Thyroid gland (tissue), 4 donors: Measurements from ENCODE around the gene TOM1. TPM values are rescaled to one million over a fixed set of nuclear protein-coding genes. Genes with fewer than 3 reads are reported as not detected.

Experiments
- DNase-seq, 2 donors: peaks; one replicate each; pipeline ENCODE4 v3.0.0-alpha.2; 2019
- H3K27ac ChIP-seq, 3 donors: fragments of 200-600 bp; sonication (generic); 1 replicate in 2 of 3; 2 replicates in 1 of 3; pipeline ENCODE4 v1.5.1; 2016 to 2019; ENCODE audit warnings: mild to moderate bottlenecking in 1 of 3, moderate library complexity in 1 of 3
- H3K27me3 ChIP-seq: fragments of 200-600 bp; sonication (generic); one replicate; pipeline ENCODE4 v1.5.1; 2019
- H3K36me3 ChIP-seq, 2 donors: fragments of 200-600 bp; sonication (generic); one replicate each; pipeline ENCODE4 v1.5.1; 2016 to 2019
- H3K4me1 ChIP-seq, 2 donors: fragments of 200-600 bp; sonication (generic); one replicate each; pipeline ENCODE4 v1.5.1; 2017 to 2019
- H3K4me3 ChIP-seq, 3 donors: fragments of 200-600 bp; sonication (generic); replicated peaks in 1 of 3; 1 replicate in 2 of 3; 2 replicates in 1 of 3; pipeline ENCODE4 v1.5.1; 2016; ENCODE audit warnings: mild to moderate bottlenecking in 1 of 3
- H3K9me3 ChIP-seq: fragments of 200-600 bp; sonication (generic); one replicate; pipeline ENCODE4 v1.5.1; 2017
- POLR2A ChIP-seq, 2 donors: fragments of 450-650 bp; IDR thresholded peaks; one replicate each; pipeline ENCODE4 v1.6.1; 2017; ENCODE audit warnings: antibody characterized with exemption in 2 of 2, mild to moderate bottlenecking in 2 of 2, moderate library complexity in 1 of 2
- WGBS, 2 donors: methylation state at CpG; one replicate each; pipeline ENCODE4 v1.1.5; 2017; 5-methylcytosine and 5-hydroxymethylcytosine counted together
- intact Hi-C: fragments of 100-400 bp; cut with DNase I; formaldehyde crosslinking; loops from one replicate; pipeline ENCODE4 v1.15.1; 2023
- total RNA-seq, 4 donors: library from RNA; depleted of rRNA; stranded (reverse); fragments of >200 nt; gene quantifications; one replicate each; pipeline ENCODE4 v1.2.3, GENCODE V29; 2016
- TF ChIP-seq, protein P1 (sequence below), 6 experiments: fragments of 200-600 bp in 3 of 6; fragments of 450-650 bp in 3 of 6; sonication (generic) in 3 of 6; IDR thresholded peaks; one replicate each; pipeline ENCODE4 v1.5.1; 2016 to 2019; ENCODE audit warnings: antibody characterized with exemption in 6 of 6, mild to moderate bottlenecking in 2 of 6, inconsistent platforms in 1 of 6, moderate library complexity in 1 of 6

The TOM1 gene
- 10 to 100 TPM; 60.5 to 87.1 (median 79.9) TPM for total RNA-seq

DNA sequence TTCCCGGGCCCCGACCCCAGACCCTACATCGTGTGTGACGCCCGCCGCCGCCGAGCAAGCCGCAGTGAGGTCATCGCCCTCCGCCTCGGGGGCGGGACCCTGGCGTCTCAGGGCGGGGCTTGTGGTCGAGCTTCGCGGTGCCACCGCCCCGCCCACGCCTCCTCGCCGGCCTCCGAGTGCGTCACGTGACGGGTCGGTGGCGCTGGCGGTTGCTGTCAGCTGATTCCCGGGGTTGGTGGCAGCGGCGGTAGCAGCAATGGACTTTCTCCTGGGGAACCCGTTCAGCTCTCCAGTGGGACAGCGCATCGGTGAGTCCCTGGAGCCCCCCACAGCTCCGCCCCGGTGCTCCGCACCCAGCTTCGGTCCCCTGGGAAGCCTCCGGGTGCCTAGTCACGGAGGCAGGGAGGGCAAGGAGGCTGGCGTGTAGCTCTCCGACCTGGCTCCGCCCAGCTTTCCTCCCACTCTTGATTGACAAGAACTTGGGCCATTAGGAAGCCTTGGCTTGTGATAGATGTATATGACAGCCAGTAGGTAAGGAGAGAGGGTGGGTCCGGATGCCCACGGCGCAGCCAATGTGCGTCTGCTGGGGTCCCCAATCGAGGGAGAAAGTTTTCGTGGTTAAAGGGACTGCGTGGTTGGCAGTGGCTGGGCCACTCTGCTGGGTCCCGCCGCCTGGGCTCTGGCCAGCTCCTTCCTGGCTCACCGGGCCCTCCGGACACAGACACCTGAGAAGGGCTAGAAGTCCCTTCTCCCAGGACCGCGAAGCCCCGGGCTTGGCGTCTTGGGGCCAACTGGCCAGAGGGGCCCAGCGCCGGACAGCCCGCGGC lies at the start of gene TOM1:
Gene TOM1 (plus strand): TSS at position 222 of the 827 bp plus-strand sequence. CDS start 35 bp downstream, at position 257.
- Histone ChIP-seq H3K9me3 (no peaks in the 10 kb centered on the region), H3K4me3 (peak within 1 kb of the TSS; percentile 72 to 96 (median 84)), H3K27me3 (no peaks in the 10 kb centered on the region), H3K4me1 (peaks cover 19% of the 10 kb centered on the region in 2 donors), H3K36me3 (no peaks in the 10 kb centered on the region), H3K27ac (peak within 1 kb of the TSS; percentile 92 to 98 (median 95))
- 0% methylated on average over 11 to 12 of the region's 64 CpGs for WGBS, 2 donors
- intact Hi-C loops, result no loop called here
- DNase-seq, result peak; percentile 97 to 98
- TF ChIP-seq, protein P1, sequence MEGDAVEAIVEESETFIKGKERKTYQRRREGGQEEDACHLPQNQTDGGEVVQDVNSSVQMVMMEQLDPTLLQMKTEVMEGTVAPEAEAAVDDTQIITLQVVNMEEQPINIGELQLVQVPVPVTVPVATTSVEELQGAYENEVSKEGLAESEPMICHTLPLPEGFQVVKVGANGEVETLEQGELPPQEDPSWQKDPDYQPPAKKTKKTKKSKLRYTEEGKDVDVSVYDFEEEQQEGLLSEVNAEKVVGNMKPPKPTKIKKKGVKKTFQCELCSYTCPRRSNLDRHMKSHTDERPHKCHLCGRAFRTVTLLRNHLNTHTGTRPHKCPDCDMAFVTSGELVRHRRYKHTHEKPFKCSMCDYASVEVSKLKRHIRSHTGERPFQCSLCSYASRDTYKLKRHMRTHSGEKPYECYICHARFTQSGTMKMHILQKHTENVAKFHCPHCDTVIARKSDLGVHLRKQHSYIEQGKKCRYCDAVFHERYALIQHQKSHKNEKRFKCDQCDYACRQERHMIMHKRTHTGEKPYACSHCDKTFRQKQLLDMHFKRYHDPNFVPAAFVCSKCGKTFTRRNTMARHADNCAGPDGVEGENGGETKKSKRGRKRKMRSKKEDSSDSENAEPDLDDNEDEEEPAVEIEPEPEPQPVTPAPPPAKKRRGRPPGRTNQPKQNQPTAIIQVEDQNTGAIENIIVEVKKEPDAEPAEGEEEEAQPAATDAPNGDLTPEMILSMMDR (IDR thresholded peaks at IDR 0.05), result peak in 1 of 6 experiments; percentile 11
- TF ChIP-seq POLR2A (IDR thresholded peaks at IDR 0.05), result peak; percentile 22 to 93

DNA sequence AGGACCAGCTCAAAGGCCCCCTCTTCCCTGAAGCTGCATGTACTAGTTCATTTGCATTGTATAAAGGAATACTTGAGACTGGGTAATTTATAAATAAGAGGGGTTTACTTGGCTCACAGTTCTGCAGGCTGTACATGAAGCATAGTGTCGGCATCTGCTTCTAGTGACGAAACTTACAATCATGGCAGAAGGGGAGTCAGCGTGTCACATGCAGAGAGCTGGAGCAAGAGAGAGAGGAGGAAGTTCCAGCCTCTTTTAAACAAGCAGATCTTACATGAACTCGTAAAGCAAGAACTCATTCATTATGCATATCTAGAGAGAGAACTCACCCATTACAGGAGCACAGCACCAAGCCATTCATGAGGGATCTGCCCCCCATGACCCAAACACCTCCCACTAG lies 49.5 kb upstream of the TOM1 start:
- no peaks in the 10 kb centered on the region for H3K9me3 ChIP-seq
- 71 to 80% methylated on average over 4 of the region's 4 CpGs for whole genome bisulfite sequencing, 2 donors
- DNase-seq, result no peak
- no peaks in the 10 kb centered on the region for H3K4me1 ChIP-seq
- no peak overlapping the region for H3K4me3 ChIP-seq
- no peaks in the 10 kb centered on the region for H3K36me3 ChIP-seq
- intact Hi-C loops, result no loop called here
- no peak for TF ChIP-seq POLR2A (IDR thresholded peaks at IDR 0.05)
- TF ChIP-seq, protein P1 (IDR thresholded peaks at IDR 0.05), result no peak
- no peaks in the 10 kb centered on the region for H3K27me3 ChIP-seq
- no peak overlapping the region for H3K27ac ChIP-seq

DNA sequence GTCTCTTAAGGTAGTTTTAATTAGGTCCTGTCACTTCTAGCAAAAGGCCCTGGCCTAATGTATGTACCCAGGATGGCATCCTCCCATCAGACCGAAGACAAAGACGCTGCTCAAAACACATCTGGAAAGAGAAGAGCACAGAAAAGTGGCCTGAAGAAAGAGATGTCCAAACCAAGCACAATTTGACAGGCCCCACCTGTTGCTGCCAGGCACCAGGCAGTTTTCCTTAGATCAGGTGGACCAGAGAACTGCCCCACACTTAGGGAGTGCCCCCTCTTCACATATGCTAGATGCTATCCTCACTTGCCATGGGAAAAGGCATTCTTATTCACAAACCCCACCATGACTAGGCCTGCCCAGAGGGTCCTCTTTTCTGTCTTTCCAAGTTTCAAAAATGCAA lies 45.7 kb upstream of the TOM1 start:
- no peak overlapping the region for H3K27ac ChIP-seq
- peaks cover 0 to 8% of the 10 kb centered on the region in 2 donors for H3K4me1 ChIP-seq
- H3K4me3 ChIP-seq, result no peak overlapping the region
- no peak for DNase-seq
- WGBS, 2 donors, result 84 to 91% methylated on average over 2 of the region's 2 CpGs
- no peaks in the 10 kb centered on the region for H3K36me3 ChIP-seq
- no peak for TF ChIP-seq POLR2A (IDR thresholded peaks at IDR 0.05)
- TF ChIP-seq, protein P1 (IDR thresholded peaks at IDR 0.05), result no peak
- intact Hi-C loops, result no loop called here
- H3K27me3 ChIP-seq, result no peaks in the 10 kb centered on the region
- H3K9me3 ChIP-seq, result no peaks in the 10 kb centered on the region

DNA sequence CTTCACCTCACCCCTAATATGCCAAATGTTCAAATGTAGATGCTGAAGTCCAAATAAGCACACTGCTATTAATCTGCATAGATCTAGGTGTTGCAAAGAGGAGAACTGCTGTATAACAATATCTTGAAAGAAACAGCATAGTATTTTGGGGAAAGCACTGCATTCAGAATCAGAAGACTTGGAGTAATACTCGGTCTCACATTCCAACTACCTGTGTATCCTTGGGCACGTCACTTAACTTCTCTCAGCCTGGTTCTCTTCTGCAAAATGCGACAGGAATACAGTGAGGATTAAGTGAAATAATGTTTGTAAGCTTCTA lies 42.7 kb upstream of the TOM1 start:
- peak overlapping the region in 2 of 3 donors; percentile 92 to 99 for H3K27ac ChIP-seq
- intact Hi-C loops, result no loop called here
- H3K27me3 ChIP-seq, result no peaks in the 10 kb centered on the region
- TF ChIP-seq, protein P1 (IDR thresholded peaks at IDR 0.05), result no peak
- no peak for TF ChIP-seq POLR2A (IDR thresholded peaks at IDR 0.05)
- WGBS, 2 donors, result 3 to 7% methylated on average over 3 of the region's 3 CpGs
- no peak for DNase-seq
- peak overlapping the region in 2 of 3 donors; percentile 71 to 83 for H3K4me3 ChIP-seq
- no peaks in the 10 kb centered on the region for H3K36me3 ChIP-seq
- H3K9me3 ChIP-seq, result no peaks in the 10 kb centered on the region
- peaks cover 0 to 8% of the 10 kb centered on the region in 2 donors for H3K4me1 ChIP-seq
